ENCODE data around the gene HYCC1.

HYCC1 gene

GRCh38 chr7:23001610-23002009 lies 12.3 kb downstream of the HYCC1 start:
- Mint-ChIP-seq H3K27me3 (no peaks in the 10 kb centered on the region), H3K27ac (no peak overlapping the region), H3K4me3 (no peak overlapping the region), H3K9me3 (no peaks in the 10 kb centered on the region), H3K4me1 (peaks cover 43% of the 10 kb centered on the region), H3K36me3 (no peaks in the 10 kb centered on the region)

- H3K4me3 Mint-ChIP-seq = no peak overlapping the region
- peaks cover 43% of the 10 kb centered on the region for H3K4me1 Mint-ChIP-seq
- no peaks in the 10 kb centered on the region for H3K27me3 Mint-ChIP-seq
- no peaks in the 10 kb centered on the region for H3K36me3 Mint-ChIP-seq
- no peak overlapping the region for H3K27ac Mint-ChIP-seq
- H3K9me3 Mint-ChIP-seq = no peaks in the 10 kb centered on the region
These were observed 13.2 kb downstream of the HYCC1 start for GRCh38 chr7:23000597-23001360.

GRCh38 chr7:22998519-22998896 lies 15.4 kb downstream of the HYCC1 start:
- Mint-ChIP-seq H3K36me3 (peaks cover 4% of the 10 kb centered on the region), H3K9me3 (no peaks in the 10 kb centered on the region), H3K27ac (no peak overlapping the region), H3K27me3 (no peaks in the 10 kb centered on the region), H3K4me1 (peaks cover 48% of the 10 kb centered on the region), H3K4me3 (no peak overlapping the region)

- H3K27me3 Mint-ChIP-seq = no peaks in the 10 kb centered on the region
- H3K27ac Mint-ChIP-seq = no peak overlapping the region
- H3K4me1 Mint-ChIP-seq = peaks cover 52% of the 10 kb centered on the region
- peaks cover 4% of the 10 kb centered on the region for H3K36me3 Mint-ChIP-seq
- H3K9me3 Mint-ChIP-seq = no peaks in the 10 kb centered on the region
- H3K4me3 Mint-ChIP-seq = no peak overlapping the region
These were observed 15.9 kb downstream of the HYCC1 start for GRCh38 chr7:22997871-22998518.

GRCh38 chr7:22996470-22996869 lies 17.5 kb downstream of the HYCC1 start:
- peaks cover 44% of the 10 kb centered on the region for H3K4me1 Mint-ChIP-seq
- H3K36me3 Mint-ChIP-seq = peaks cover 4% of the 10 kb centered on the region
- H3K27me3 Mint-ChIP-seq = no peaks in the 10 kb centered on the region
- H3K4me3 Mint-ChIP-seq = no peak overlapping the region
- no peaks in the 10 kb centered on the region for H3K9me3 Mint-ChIP-seq
- H3K27ac Mint-ChIP-seq = no peak overlapping the region

- Mint-ChIP-seq H3K27ac (no peak overlapping the region), H3K27me3 (no peaks in the 10 kb centered on the region), H3K36me3 (peaks cover 6% of the 10 kb centered on the region), H3K4me1 (peaks cover 34% of the 10 kb centered on the region), H3K4me3 (no peak overlapping the region), H3K9me3 (no peaks in the 10 kb centered on the region)
These were observed 18.9 kb downstream of the HYCC1 start for GRCh38 chr7:22995011-22995410.

- Mint-ChIP-seq H3K27ac (no peak overlapping the region), H3K27me3 (no peaks in the 10 kb centered on the region), H3K4me3 (no peak overlapping the region), H3K36me3 (peaks cover 9% of the 10 kb centered on the region), H3K4me1 (peaks cover 29% of the 10 kb centered on the region), H3K9me3 (no peaks in the 10 kb centered on the region)
These were observed 20.8 kb downstream of the HYCC1 start for GRCh38 chr7:22992874-22993840.

GRCh38 chr7:22990588-22990949 lies 23.4 kb downstream of the HYCC1 start:
- Mint-ChIP-seq H3K27me3 (no peaks in the 10 kb centered on the region), H3K9me3 (no peaks in the 10 kb centered on the region), H3K36me3 (peaks cover 9% of the 10 kb centered on the region), H3K4me1 (peaks cover 25% of the 10 kb centered on the region), H3K4me3 (no peak overlapping the region), H3K27ac (no peak overlapping the region)

GRCh38 chr7:22989643-22990587 lies 24.0 kb downstream of the HYCC1 start:
- Mint-ChIP-seq H3K4me3 (no peak overlapping the region), H3K36me3 (peaks cover 7% of the 10 kb centered on the region), H3K4me1 (peaks cover 19% of the 10 kb centered on the region), H3K9me3 (no peaks in the 10 kb centered on the region), H3K27me3 (no peaks in the 10 kb centered on the region), H3K27ac (no peak overlapping the region)

- H3K9me3 Mint-ChIP-seq = no peaks in the 10 kb centered on the region
- H3K4me3 Mint-ChIP-seq = no peak overlapping the region
- H3K36me3 Mint-ChIP-seq = peaks cover 9% of the 10 kb centered on the region
- peaks cover 4% of the 10 kb centered on the region for H3K4me1 Mint-ChIP-seq
- no peaks in the 10 kb centered on the region for H3K27me3 Mint-ChIP-seq
- H3K27ac Mint-ChIP-seq = no peak overlapping the region
These were observed 28.5 kb downstream of the HYCC1 start for GRCh38 chr7:22985436-22985835.

GRCh38 chr7:22983257-22983855 lies 30.6 kb downstream of the HYCC1 start:
- Mint-ChIP-seq H3K27me3 (no peaks in the 10 kb centered on the region), H3K4me1 (peaks cover 7% of the 10 kb centered on the region), H3K36me3 (peaks cover 4% of the 10 kb centered on the region), H3K4me3 (no peak overlapping the region), H3K9me3 (no peaks in the 10 kb centered on the region), H3K27ac (no peak overlapping the region)

GRCh38 chr7:22980422-22980821 lies 33.5 kb downstream of the HYCC1 start:
- no peaks in the 10 kb centered on the region for H3K27me3 Mint-ChIP-seq
- H3K4me1 Mint-ChIP-seq = peaks cover 7% of the 10 kb centered on the region
- no peak overlapping the region for H3K4me3 Mint-ChIP-seq
- H3K36me3 Mint-ChIP-seq = peaks cover 10% of the 10 kb centered on the region
- no peaks in the 10 kb centered on the region for H3K9me3 Mint-ChIP-seq
- peak overlapping the region; percentile 48 for H3K27ac Mint-ChIP-seq

GRCh38 chr7:22979861-22980260 lies 34.1 kb downstream of the HYCC1 start:
- H3K36me3 Mint-ChIP-seq = peaks cover 10% of the 10 kb centered on the region
- no peaks in the 10 kb centered on the region for H3K9me3 Mint-ChIP-seq
- H3K4me1 Mint-ChIP-seq = peaks cover 7% of the 10 kb centered on the region
- H3K27me3 Mint-ChIP-seq = no peaks in the 10 kb centered on the region
- H3K4me3 Mint-ChIP-seq = no peak overlapping the region
- H3K27ac Mint-ChIP-seq = no peak overlapping the region

GRCh38 chr7:22979251-22979650 lies 34.7 kb downstream of the HYCC1 start:
- peaks cover 12% of the 10 kb centered on the region for H3K4me1 Mint-ChIP-seq
- peaks cover 15% of the 10 kb centered on the region for H3K36me3 Mint-ChIP-seq
- no peak overlapping the region for H3K27ac Mint-ChIP-seq

More at GRCh38 chr7:22979251-22979650, 34.7 kb downstream of the HYCC1 start:
- no peaks in the 10 kb centered on the region for H3K9me3 Mint-ChIP-seq
- H3K27me3 Mint-ChIP-seq = no peaks in the 10 kb centered on the region
- no peak overlapping the region for H3K4me3 Mint-ChIP-seq
